ENCODE data around the gene ZNF577. TPM values are rescaled to one million over a fixed set of nuclear protein-coding genes. Genes with fewer than 3 reads are reported as not detected.
A peak's percentile ranks its signal among the peaks of the same experiment; 100 is the strongest.
"Not testable (repeated sequence)": the region's sequence is repeated elsewhere in the genome, so short reads cannot be mapped to it uniquely, and the experiment has no call there.

The ZNF577 gene
- total RNA-seq, 1 donor from 2014 or later, result 14.3 TPM

- Mint-ChIP-seq H3K27me3 (ENCODE audit: unreplicated experiment) (peaks cover 13% of the 10 kb centered on the region), H3K4me3 (ENCODE audit: unreplicated experiment) (peak overlapping the region; percentile 100), H3K9me3 (ENCODE audit: unreplicated experiment) (peaks cover 18% of the 10 kb centered on the region), H3K27ac (ENCODE audit: unreplicated experiment) (peak overlapping the region; percentile 100), H3K4me1 (ENCODE audit: low read depth, unreplicated experiment) (peaks cover 5% of the 10 kb centered on the region), H3K36me3 (ENCODE audit: unreplicated experiment) (peaks cover 36% of the 10 kb centered on the region)
- TF ChIP-seq CTCF (IDR thresholded peaks at IDR 0.05; ENCODE audit: partially characterized antibody, unreplicated experiment), result no peak
- no peak for DNase-seq
These were observed 38.7 kb upstream of the ZNF577 start for GRCh38 chr19:51926426-51926783.

GRCh38 chr19:51921949-51922348 is 34.2 kb upstream of the ZNF577 start:
- H3K4me1 Mint-ChIP-seq (ENCODE audit: low read depth, unreplicated experiment), result no peaks in the 10 kb centered on the region
- peak; percentile 32 for DNase-seq
- peaks cover 6% of the 10 kb centered on the region for H3K27me3 Mint-ChIP-seq (ENCODE audit: unreplicated experiment)
- H3K4me3 Mint-ChIP-seq (ENCODE audit: unreplicated experiment), result no peak overlapping the region
- TF ChIP-seq CTCF (IDR thresholded peaks at IDR 0.05; ENCODE audit: partially characterized antibody, unreplicated experiment), result no peak
- peaks cover 37% of the 10 kb centered on the region for H3K36me3 Mint-ChIP-seq (ENCODE audit: unreplicated experiment)
- H3K27ac Mint-ChIP-seq (ENCODE audit: unreplicated experiment), result no peak overlapping the region
- peaks cover 29% of the 10 kb centered on the region for H3K9me3 Mint-ChIP-seq (ENCODE audit: unreplicated experiment)

- Mint-ChIP-seq H3K4me3 (ENCODE audit: unreplicated experiment) (no peak overlapping the region), H3K4me1 (ENCODE audit: low read depth, unreplicated experiment) (no peaks in the 10 kb centered on the region), H3K9me3 (ENCODE audit: unreplicated experiment) (peaks cover 21% of the 10 kb centered on the region), H3K36me3 (ENCODE audit: unreplicated experiment) (peaks cover 42% of the 10 kb centered on the region), H3K27ac (ENCODE audit: unreplicated experiment) (no peak overlapping the region), H3K27me3 (ENCODE audit: unreplicated experiment) (no peaks in the 10 kb centered on the region)
- TF ChIP-seq CTCF (IDR thresholded peaks at IDR 0.05; ENCODE audit: partially characterized antibody, unreplicated experiment), result no peak
- no peak for DNase-seq
These were observed 31.9 kb upstream of the ZNF577 start for GRCh38 chr19:51919606-51920005.

- peaks cover under 1% of the 10 kb centered on the region for H3K27me3 Mint-ChIP-seq (ENCODE audit: unreplicated experiment)
- H3K27ac Mint-ChIP-seq (ENCODE audit: unreplicated experiment), result no peak overlapping the region
- no peak for DNase-seq
- no peak for TF ChIP-seq CTCF (IDR thresholded peaks at IDR 0.05; ENCODE audit: partially characterized antibody, unreplicated experiment)
- peaks cover 26% of the 10 kb centered on the region for H3K36me3 Mint-ChIP-seq (ENCODE audit: unreplicated experiment)
- H3K9me3 Mint-ChIP-seq (ENCODE audit: unreplicated experiment), result peaks cover 18% of the 10 kb centered on the region
- H3K4me3 Mint-ChIP-seq (ENCODE audit: unreplicated experiment), result no peak overlapping the region
- H3K4me1 Mint-ChIP-seq (ENCODE audit: low read depth, unreplicated experiment), result no peaks in the 10 kb centered on the region
These were observed 28.4 kb upstream of the ZNF577 start for GRCh38 chr19:51916167-51916566.

- no peaks in the 10 kb centered on the region for H3K4me1 Mint-ChIP-seq (ENCODE audit: low read depth, unreplicated experiment)
- H3K4me3 Mint-ChIP-seq (ENCODE audit: unreplicated experiment), result no peak overlapping the region
- peaks cover 14% of the 10 kb centered on the region for H3K9me3 Mint-ChIP-seq (ENCODE audit: unreplicated experiment)
- no peak for DNase-seq
- H3K36me3 Mint-ChIP-seq (ENCODE audit: unreplicated experiment), result peaks cover 25% of the 10 kb centered on the region
- H3K27me3 Mint-ChIP-seq (ENCODE audit: unreplicated experiment), result peaks cover 4% of the 10 kb centered on the region
- TF ChIP-seq CTCF (IDR thresholded peaks at IDR 0.05; ENCODE audit: partially characterized antibody, unreplicated experiment), result no peak
- no peak overlapping the region for H3K27ac Mint-ChIP-seq (ENCODE audit: unreplicated experiment)
These were observed 27.6 kb upstream of the ZNF577 start for GRCh38 chr19:51915324-51915867.

GRCh38 chr19:51907981-51908380 is 20.2 kb upstream of the ZNF577 start:
- peaks cover 28% of the 10 kb centered on the region for H3K36me3 Mint-ChIP-seq (ENCODE audit: unreplicated experiment)
- H3K4me3 Mint-ChIP-seq (ENCODE audit: unreplicated experiment); H3K4me1 Mint-ChIP-seq (ENCODE audit: low read depth, unreplicated experiment); DNase-seq; H3K27me3 Mint-ChIP-seq (ENCODE audit: unreplicated experiment): not testable (repeated sequence)
- peaks cover 23% of the 10 kb centered on the region for H3K9me3 Mint-ChIP-seq (ENCODE audit: unreplicated experiment)
- H3K27ac Mint-ChIP-seq (ENCODE audit: unreplicated experiment), result peak overlapping the region; percentile 18

- not testable (repeated sequence) for H3K27ac Mint-ChIP-seq (ENCODE audit: unreplicated experiment); H3K4me1 Mint-ChIP-seq (ENCODE audit: low read depth, unreplicated experiment); H3K27me3 Mint-ChIP-seq (ENCODE audit: unreplicated experiment); DNase-seq; H3K4me3 Mint-ChIP-seq (ENCODE audit: unreplicated experiment)
- peaks cover 34% of the 10 kb centered on the region for H3K36me3 Mint-ChIP-seq (ENCODE audit: unreplicated experiment)
- H3K9me3 Mint-ChIP-seq (ENCODE audit: unreplicated experiment), result peaks cover 23% of the 10 kb centered on the region
These were observed 18.4 kb upstream of the ZNF577 start for GRCh38 chr19:51906108-51906507.

GRCh38 chr19:51905639-51906038 is 17.9 kb upstream of the ZNF577 start:
- Mint-ChIP-seq H3K9me3 (ENCODE audit: unreplicated experiment) (peaks cover 23% of the 10 kb centered on the region), H3K36me3 (ENCODE audit: unreplicated experiment) (peaks cover 39% of the 10 kb centered on the region)

More at GRCh38 chr19:51905639-51906038, 17.9 kb upstream of the ZNF577 start:
- DNase-seq; H3K27me3 Mint-ChIP-seq (ENCODE audit: unreplicated experiment); H3K4me1 Mint-ChIP-seq (ENCODE audit: low read depth, unreplicated experiment): not testable (repeated sequence)
- Mint-ChIP-seq H3K4me3 (ENCODE audit: unreplicated experiment) (peak overlapping the region; percentile 100), H3K27ac (ENCODE audit: unreplicated experiment) (peak overlapping the region; percentile 97)
